ENCODE results near the gene ING5.

ING5 gene

GRCh38 chr2:241769819-241770184, 68.0 kb downstream of the ING5 start:
- Histone ChIP-seq H3K4me1 (ENCODE audit: low read length) (peaks cover 17% of the 10 kb centered on the region), H3K27ac (ENCODE audit: low read length) (no peak overlapping the region), H4K20me1 (ENCODE audit: insufficient read depth, low read length) (no peaks in the 10 kb centered on the region), H3K4me2 (ENCODE audit: low read length) (no peak overlapping the region), H3K9ac (ENCODE audit: low read length) (no peak overlapping the region), H3K79me2 (ENCODE audit: low read length) (no peaks in the 10 kb centered on the region), H2AFZ (ENCODE audit: low read depth, low read length) (no peak overlapping the region), H3K9me3 (ENCODE audit: insufficient read depth, low read length) (no peaks in the 10 kb centered on the region), H3K4me3 (ENCODE audit: low read length) (no peak overlapping the region), H3K27me3 (ENCODE audit: low read depth, low read length) (no peaks in the 10 kb centered on the region), H3K36me3 (replicated peaks; ENCODE audit: low read depth, low read length) (no peaks in the 10 kb centered on the region)
- TF ChIP-seq EZH2phosphoT487 (IDR thresholded peaks at IDR 0.05; ENCODE audit: low read depth) (no peak), CTCF (IDR thresholded peaks at IDR 0.05; ENCODE audit: low read depth, low read length) (no peak)

- Histone ChIP-seq H3K36me3 (replicated peaks; ENCODE audit: low read depth, low read length) (no peaks in the 10 kb centered on the region), H3K79me2 (ENCODE audit: low read length) (no peaks in the 10 kb centered on the region), H3K4me3 (ENCODE audit: low read length) (no peak overlapping the region), H3K9ac (ENCODE audit: low read length) (no peak overlapping the region), H3K27me3 (ENCODE audit: low read depth, low read length) (no peaks in the 10 kb centered on the region), H4K20me1 (ENCODE audit: insufficient read depth, low read length) (no peaks in the 10 kb centered on the region), H3K4me2 (ENCODE audit: low read length) (no peak overlapping the region), H3K27ac (ENCODE audit: low read length) (no peak overlapping the region), H3K9me3 (ENCODE audit: insufficient read depth, low read length) (no peaks in the 10 kb centered on the region), H2AFZ (ENCODE audit: low read depth, low read length) (no peak overlapping the region), H3K4me1 (ENCODE audit: low read length) (peaks cover 17% of the 10 kb centered on the region)
- no peak for TF ChIP-seq CTCF (IDR thresholded peaks at IDR 0.05; ENCODE audit: low read depth, low read length)
- no peak for TF ChIP-seq EZH2phosphoT487 (IDR thresholded peaks at IDR 0.05; ENCODE audit: low read depth)
These were observed 68.5 kb downstream of the ING5 start for GRCh38 chr2:241770185-241770935.

- peaks cover 17% of the 10 kb centered on the region for H3K4me1 ChIP-seq (ENCODE audit: low read length)
- no peak overlapping the region for H2AFZ ChIP-seq (ENCODE audit: low read depth, low read length)
- H3K27ac ChIP-seq (ENCODE audit: low read length): no peak overlapping the region
- H3K27me3 ChIP-seq (ENCODE audit: low read depth, low read length): no peaks in the 10 kb centered on the region
- TF ChIP-seq EZH2phosphoT487 (IDR thresholded peaks at IDR 0.05; ENCODE audit: low read depth) (no peak), CTCF (IDR thresholded peaks at IDR 0.05; ENCODE audit: low read depth, low read length) (no peak)
- no peak overlapping the region for H3K4me2 ChIP-seq (ENCODE audit: low read length)
- H3K9ac ChIP-seq (ENCODE audit: low read length): no peak overlapping the region
- H3K36me3 ChIP-seq (replicated peaks; ENCODE audit: low read depth, low read length): no peaks in the 10 kb centered on the region
- no peaks in the 10 kb centered on the region for H4K20me1 ChIP-seq (ENCODE audit: insufficient read depth, low read length)
- no peaks in the 10 kb centered on the region for H3K79me2 ChIP-seq (ENCODE audit: low read length)
- no peaks in the 10 kb centered on the region for H3K9me3 ChIP-seq (ENCODE audit: insufficient read depth, low read length)
- H3K4me3 ChIP-seq (ENCODE audit: low read length): no peak overlapping the region
These were observed 69.1 kb downstream of the ING5 start for GRCh38 chr2:241770936-241771285.

GRCh38 chr2:241771286-241772062, 69.6 kb downstream of the ING5 start:
- H3K4me2 ChIP-seq (ENCODE audit: low read length): peak overlapping the region; percentile 49

More at GRCh38 chr2:241771286-241772062, 69.6 kb downstream of the ING5 start:
- Histone ChIP-seq H4K20me1 (ENCODE audit: insufficient read depth, low read length) (no peaks in the 10 kb centered on the region), H2AFZ (ENCODE audit: low read depth, low read length) (no peak overlapping the region), H3K9ac (ENCODE audit: low read length) (peak overlapping the region; percentile 48; the same call in 1 of the 2 replicates), H3K36me3 (replicated peaks; ENCODE audit: low read depth, low read length) (no peaks in the 10 kb centered on the region), H3K27me3 (ENCODE audit: low read depth, low read length) (no peaks in the 10 kb centered on the region), H3K27ac (ENCODE audit: low read length) (peak overlapping the region; percentile 70), H3K9me3 (ENCODE audit: insufficient read depth, low read length) (no peaks in the 10 kb centered on the region), H3K4me3 (ENCODE audit: low read length) (peak overlapping the region; percentile 16), H3K4me1 (ENCODE audit: low read length) (peaks cover 17% of the 10 kb centered on the region), H3K79me2 (ENCODE audit: low read length) (no peaks in the 10 kb centered on the region)
- TF ChIP-seq CTCF (IDR thresholded peaks at IDR 0.05; ENCODE audit: low read depth, low read length) (no peak), EZH2phosphoT487 (IDR thresholded peaks at IDR 0.05; ENCODE audit: low read depth) (no peak)

All from OCI-LY3 (cell line).